ENCODE measurements around the gene CUEDC2.
A peak's percentile ranks its signal among the peaks of the same experiment; 100 is the strongest.
"Not testable (repeated sequence)": the region's sequence is repeated elsewhere in the genome, so short reads cannot be mapped to it uniquely, and the experiment has no call there.

CUEDC2 gene

GRCh38 chr10:102454662-102455487 is 22.5 kb upstream of the CUEDC2 start:
- not testable (repeated sequence) for DNase-seq

GRCh38 chr10:102453502-102453901 is 21.1 kb upstream of the CUEDC2 start:
- no peak for DNase-seq

GRCh38 chr10:102452672-102453340 is 20.4 kb upstream of the CUEDC2 start:
- peak; percentile 51 for DNase-seq

- no peak for DNase-seq
Measured at GRCh38 chr10:102451105-102451969, 19.0 kb upstream of the CUEDC2 start, which contains the start of gene C10orf95. Gene C10orf95, minus strand, starts transcription at chr10:102451543. Its CDS starts 450 bp downstream, at chr10:102451093.

GRCh38 chr10:102450374-102451104 is 18.2 kb upstream of the CUEDC2 start:
- peak; percentile 86 for DNase-seq

GRCh38 chr10:102450124-102450373 is 17.7 kb upstream of the CUEDC2 start:
- DNase-seq = no peak

- DNase-seq = peak; percentile 91
Measured at GRCh38 chr10:102449321-102450123, 17.1 kb upstream of the CUEDC2 start.

GRCh38 chr10:102444851-102445250 is 12.5 kb upstream of the CUEDC2 start:
- no peak for DNase-seq

- DNase-seq = no peak
Measured at GRCh38 chr10:102438374-102438773, 6.0 kb upstream of the CUEDC2 start.

GRCh38 chr10:102437515-102437914 is 5.1 kb upstream of the CUEDC2 start:
- DNase-seq = no peak

GRCh38 chr10:102436312-102436711 is 3.9 kb upstream of the CUEDC2 start:
- DNase-seq = no peak

- no peak for DNase-seq
Measured at GRCh38 chr10:102435529-102436233, 3.3 kb upstream of the CUEDC2 start.

GRCh38 chr10:102435133-102435497 is 2.7 kb upstream of the CUEDC2 start:
- DNase-seq = no peak

GRCh38 chr10:102434394-102435132 is 2.2 kb upstream of the CUEDC2 start:
- no peak for DNase-seq

GRCh38 chr10:102433619-102434046 is 1.3 kb upstream of the CUEDC2 start:
- DNase-seq = no peak

- DNase-seq = no peak
Measured at GRCh38 chr10:102431452-102432124, 786 bp downstream of the CUEDC2 start.

GRCh38 chr10:102429468-102429867 is 2.9 kb downstream of the CUEDC2 start:
- no peak for DNase-seq

GRCh38 chr10:102426803-102427287 is 5.5 kb downstream of the CUEDC2 start:
- no peak for DNase-seq

- DNase-seq = no peak
Measured at GRCh38 chr10:102425444-102425843, 6.9 kb downstream of the CUEDC2 start.

GRCh38 chr10:102424916-102425315 is 7.5 kb downstream of the CUEDC2 start:
- DNase-seq = no peak
